Measurements from ENCODE around the gene THSD8.

The THSD8 gene

GRCh38 chr19:12772323-12772722 lies 29.5 kb upstream of the THSD8 start:
- H3K4me1 ChIP-seq (ENCODE audit: insufficient read depth, low read length) = peaks cover 8% of the 10 kb centered on the region
- no peaks in the 10 kb centered on the region for H3K36me3 ChIP-seq (ENCODE audit: insufficient read depth, low read length)
- H3K4me3 ChIP-seq (ENCODE audit: low read length) = no peak overlapping the region
- H2AFZ ChIP-seq (ENCODE audit: low read depth, low read length) = no peak overlapping the region
- H3K27me3 ChIP-seq (ENCODE audit: insufficient read depth, low read length) = no peaks in the 10 kb centered on the region
- H3K9me3 ChIP-seq (ENCODE audit: low read length) = no peaks in the 10 kb centered on the region

- Histone ChIP-seq H2AFZ (ENCODE audit: low read depth, low read length) (no peak overlapping the region), H3K36me3 (ENCODE audit: insufficient read depth, low read length) (no peaks in the 10 kb centered on the region), H3K4me1 (ENCODE audit: insufficient read depth, low read length) (peaks cover 18% of the 10 kb centered on the region), H3K9me3 (ENCODE audit: low read length) (no peaks in the 10 kb centered on the region), H3K4me3 (ENCODE audit: low read length) (no peak overlapping the region), H3K27me3 (ENCODE audit: insufficient read depth, low read length) (no peaks in the 10 kb centered on the region)
Observed at GRCh38 chr19:12773571-12773970, 28.3 kb upstream of the THSD8 start.

GRCh38 chr19:12774588-12775555 lies 27.0 kb upstream of the THSD8 start, which contains the start of gene HOOK2:
TSS of gene HOOK2 (minus strand) at chr19:12775552. CDS start at chr19:12775449, 103 bp downstream.
- Histone ChIP-seq H2AFZ (ENCODE audit: low read depth, low read length) (peak within 1 kb of the TSS; percentile 15), H3K9me3 (ENCODE audit: low read length) (no peaks in the 10 kb centered on the region), H3K4me1 (ENCODE audit: insufficient read depth, low read length) (peaks cover 28% of the 10 kb centered on the region), H3K36me3 (ENCODE audit: insufficient read depth, low read length) (no peaks in the 10 kb centered on the region), H3K4me3 (ENCODE audit: low read length) (peak within 1 kb of the TSS; percentile 60), H3K27me3 (ENCODE audit: insufficient read depth, low read length) (no peaks in the 10 kb centered on the region)

GRCh38 chr19:12777217-12778016 lies 24.5 kb upstream of the THSD8 start:
- Histone ChIP-seq H3K27me3 (ENCODE audit: insufficient read depth, low read length) (no peaks in the 10 kb centered on the region), H2AFZ (ENCODE audit: low read depth, low read length) (peak overlapping the region; percentile 42), H3K36me3 (ENCODE audit: insufficient read depth, low read length) (no peaks in the 10 kb centered on the region), H3K4me3 (ENCODE audit: low read length) (peak overlapping the region; percentile 50), H3K4me1 (ENCODE audit: insufficient read depth, low read length) (peaks cover 33% of the 10 kb centered on the region), H3K9me3 (ENCODE audit: low read length) (no peaks in the 10 kb centered on the region)

GRCh38 chr19:12778017-12778904 lies 23.6 kb upstream of the THSD8 start:
- Histone ChIP-seq H3K4me3 (ENCODE audit: low read length) (peak overlapping the region; percentile 50), H3K4me1 (ENCODE audit: insufficient read depth, low read length) (peaks cover 40% of the 10 kb centered on the region), H2AFZ (ENCODE audit: low read depth, low read length) (peak overlapping the region; percentile 42), H3K36me3 (ENCODE audit: insufficient read depth, low read length) (no peaks in the 10 kb centered on the region), H3K9me3 (ENCODE audit: low read length) (no peaks in the 10 kb centered on the region), H3K27me3 (ENCODE audit: insufficient read depth, low read length) (no peaks in the 10 kb centered on the region)

- peaks cover 46% of the 10 kb centered on the region for H3K4me1 ChIP-seq (ENCODE audit: insufficient read depth, low read length)
- no peak overlapping the region for H2AFZ ChIP-seq (ENCODE audit: low read depth, low read length)
- H3K27me3 ChIP-seq (ENCODE audit: insufficient read depth, low read length) = no peaks in the 10 kb centered on the region
- no peaks in the 10 kb centered on the region for H3K9me3 ChIP-seq (ENCODE audit: low read length)
- H3K4me3 ChIP-seq (ENCODE audit: low read length) = peak overlapping the region; percentile 50
- no peaks in the 10 kb centered on the region for H3K36me3 ChIP-seq (ENCODE audit: insufficient read depth, low read length)
Observed at GRCh38 chr19:12778905-12779161, 23.0 kb upstream of the THSD8 start.

- H3K4me3 ChIP-seq (ENCODE audit: low read length) = no peak overlapping the region
- no peaks in the 10 kb centered on the region for H3K9me3 ChIP-seq (ENCODE audit: low read length)
- no peaks in the 10 kb centered on the region for H3K36me3 ChIP-seq (ENCODE audit: insufficient read depth, low read length)
- H3K27me3 ChIP-seq (ENCODE audit: insufficient read depth, low read length) = no peaks in the 10 kb centered on the region
- H3K4me1 ChIP-seq (ENCODE audit: insufficient read depth, low read length) = peaks cover 51% of the 10 kb centered on the region
- no peak overlapping the region for H2AFZ ChIP-seq (ENCODE audit: low read depth, low read length)
Observed at GRCh38 chr19:12779162-12779993, 22.5 kb upstream of the THSD8 start.

- peaks cover 65% of the 10 kb centered on the region for H3K4me1 ChIP-seq (ENCODE audit: insufficient read depth, low read length)
- no peaks in the 10 kb centered on the region for H3K9me3 ChIP-seq (ENCODE audit: low read length)
- H3K27me3 ChIP-seq (ENCODE audit: insufficient read depth, low read length) = no peaks in the 10 kb centered on the region
- H3K4me3 ChIP-seq (ENCODE audit: low read length) = no peak overlapping the region
- H2AFZ ChIP-seq (ENCODE audit: low read depth, low read length) = peak overlapping the region; percentile 31
- no peaks in the 10 kb centered on the region for H3K36me3 ChIP-seq (ENCODE audit: insufficient read depth, low read length)
Observed at GRCh38 chr19:12782174-12782423, 19.8 kb upstream of the THSD8 start.

- Histone ChIP-seq H3K4me1 (ENCODE audit: insufficient read depth, low read length) (peaks cover 61% of the 10 kb centered on the region), H3K9me3 (ENCODE audit: low read length) (no peaks in the 10 kb centered on the region), H3K27me3 (ENCODE audit: insufficient read depth, low read length) (no peaks in the 10 kb centered on the region), H3K4me3 (ENCODE audit: low read length) (peak overlapping the region; percentile 44), H3K36me3 (ENCODE audit: insufficient read depth, low read length) (no peaks in the 10 kb centered on the region), H2AFZ (ENCODE audit: low read depth, low read length) (peak overlapping the region; percentile 31)
Observed at GRCh38 chr19:12782424-12783290, 19.2 kb upstream of the THSD8 start.

- Histone ChIP-seq H3K36me3 (ENCODE audit: insufficient read depth, low read length) (no peaks in the 10 kb centered on the region), H3K4me3 (ENCODE audit: low read length) (no peak overlapping the region), H3K27me3 (ENCODE audit: insufficient read depth, low read length) (no peaks in the 10 kb centered on the region), H3K9me3 (ENCODE audit: low read length) (no peaks in the 10 kb centered on the region), H3K4me1 (ENCODE audit: insufficient read depth, low read length) (peaks cover 58% of the 10 kb centered on the region), H2AFZ (ENCODE audit: low read depth, low read length) (no peak overlapping the region)
Observed at GRCh38 chr19:12783291-12783848, 18.5 kb upstream of the THSD8 start.

- no peak overlapping the region for H2AFZ ChIP-seq (ENCODE audit: low read depth, low read length)
- peaks cover 58% of the 10 kb centered on the region for H3K4me1 ChIP-seq (ENCODE audit: insufficient read depth, low read length)
- no peaks in the 10 kb centered on the region for H3K27me3 ChIP-seq (ENCODE audit: insufficient read depth, low read length)
- H3K4me3 ChIP-seq (ENCODE audit: low read length) = no peak overlapping the region
- H3K36me3 ChIP-seq (ENCODE audit: insufficient read depth, low read length) = no peaks in the 10 kb centered on the region
- no peaks in the 10 kb centered on the region for H3K9me3 ChIP-seq (ENCODE audit: low read length)
Observed at GRCh38 chr19:12783849-12784393, 17.9 kb upstream of the THSD8 start.
